ENCODE results near the gene LOXL1. TPM values are rescaled to one million over a fixed set of nuclear protein-coding genes. Genes with fewer than 3 reads are reported as not detected.

LOXL1 gene, protein sequence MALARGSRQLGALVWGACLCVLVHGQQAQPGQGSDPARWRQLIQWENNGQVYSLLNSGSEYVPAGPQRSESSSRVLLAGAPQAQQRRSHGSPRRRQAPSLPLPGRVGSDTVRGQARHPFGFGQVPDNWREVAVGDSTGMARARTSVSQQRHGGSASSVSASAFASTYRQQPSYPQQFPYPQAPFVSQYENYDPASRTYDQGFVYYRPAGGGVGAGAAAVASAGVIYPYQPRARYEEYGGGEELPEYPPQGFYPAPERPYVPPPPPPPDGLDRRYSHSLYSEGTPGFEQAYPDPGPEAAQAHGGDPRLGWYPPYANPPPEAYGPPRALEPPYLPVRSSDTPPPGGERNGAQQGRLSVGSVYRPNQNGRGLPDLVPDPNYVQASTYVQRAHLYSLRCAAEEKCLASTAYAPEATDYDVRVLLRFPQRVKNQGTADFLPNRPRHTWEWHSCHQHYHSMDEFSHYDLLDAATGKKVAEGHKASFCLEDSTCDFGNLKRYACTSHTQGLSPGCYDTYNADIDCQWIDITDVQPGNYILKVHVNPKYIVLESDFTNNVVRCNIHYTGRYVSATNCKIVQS
- 14.7 and 36.6 TPM in 2 replicates for total RNA-seq

DNA sequence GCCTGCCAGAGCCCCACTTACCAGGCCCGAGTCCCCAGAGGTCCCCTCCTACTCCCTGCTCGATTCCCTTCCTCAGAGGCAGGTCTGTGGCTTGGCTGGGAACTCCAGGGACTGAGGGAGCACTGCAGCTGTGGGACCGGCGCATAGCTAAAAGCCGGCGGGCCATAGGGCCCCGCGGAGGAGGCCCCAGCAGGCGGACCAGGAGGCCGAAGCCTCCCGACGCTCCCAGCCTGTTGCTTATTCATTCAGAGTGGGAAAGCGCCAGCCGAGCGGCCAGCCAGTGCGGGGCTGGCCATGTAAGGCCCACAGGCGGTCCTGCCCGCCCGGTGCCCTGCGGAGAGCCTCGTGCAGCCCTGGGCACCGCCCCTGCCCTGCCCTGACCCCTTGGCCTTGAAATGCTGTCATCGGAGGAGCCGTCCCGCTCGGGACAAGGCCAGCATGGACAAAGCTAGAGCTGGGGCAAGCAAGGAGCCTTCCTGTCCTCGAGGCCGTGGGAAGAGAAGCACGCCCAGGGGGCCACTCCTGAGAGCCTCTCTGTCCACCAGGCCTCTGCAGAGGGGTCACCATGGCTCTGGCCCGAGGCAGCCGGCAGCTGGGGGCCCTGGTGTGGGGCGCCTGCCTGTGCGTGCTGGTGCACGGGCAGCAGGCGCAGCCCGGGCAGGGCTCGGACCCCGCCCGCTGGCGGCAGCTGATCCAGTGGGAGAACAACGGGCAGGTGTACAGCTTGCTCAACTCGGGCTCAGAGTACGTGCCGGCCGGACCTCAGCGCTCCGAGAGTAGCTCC, at the start of gene LOXL1:
Gene LOXL1, plus strand, starts transcription at position 244 of the 784 bp plus-strand sequence. Its CDS starts 322 bp downstream, at position 566.

GRCh38 chr15:73991726-73992593, 65.7 kb downstream of the LOXL1 start, which contains the start of gene STOML1:
TSS of gene STOML1 (minus strand) at chr15:73992295. CDS start at chr15:73992223, 72 bp downstream.

GRCh38 chr15:73994413-73994883, 68.2 kb downstream of the LOXL1 start, which contains the start of gene PML:
TSS of gene PML (plus strand) at chr15:73994716. CDS start at chr15:73994813, 97 bp downstream.

Other genes with a start within 250 kb of the LOXL1 start
- gene CD276, start 242.1 kb upstream of the LOXL1 start, total RNA-seq: 31.5 and 76.1 TPM in 2 replicates
- gene INSYN1, start 173.1 kb upstream of the LOXL1 start, total RNA-seq: not detected in 2 replicates
- not detected in 2 replicates for gene TBC1D21, start 52.9 kb upstream of the LOXL1 start, total RNA-seq
- gene STOML1, start 65.8 kb downstream of the LOXL1 start, total RNA-seq: 9.4 and 20.7 TPM in 2 replicates
- 33.0 and 41.9 TPM in 2 replicates for gene PML, start 68.3 kb downstream of the LOXL1 start, total RNA-seq
- gene GOLGA6A, start 156.1 kb downstream of the LOXL1 start, total RNA-seq: not detected in 2 replicates
- gene ISLR2, start 204.1 kb downstream of the LOXL1 start, total RNA-seq: not detected in 2 replicates
- not detected in 2 replicates for gene ISLR, start 247.2 kb downstream of the LOXL1 start, total RNA-seq

All from tracheal epithelial cell (primary cell).